Measurements from ENCODE around the gene TUBD1. TPM values are rescaled to one million over a fixed set of nuclear protein-coding genes. Genes with fewer than 3 reads are reported as not detected.

The TUBD1 gene
- polyA plus RNA-seq, 3 donors, result 2.9 to 7.3 (median 3.9) TPM

GRCh38 chr17:59814276-59814675, 78.5 kb downstream of the TUBD1 start:
- Histone ChIP-seq H3K9me3 (replicated peaks in 1 of 2; ENCODE audit: control insufficient read depth in 1 of 2, insufficient read depth in 1 of 2, low read length in 2 of 2) (no peaks in the 10 kb centered on the region), H4K20me1 (ENCODE audit: insufficient read depth, low read length) (no peaks in the 10 kb centered on the region), H3K4me2 (replicated peaks; ENCODE audit: extremely low read depth, low read length, poor library complexity, severe bottlenecking) (no peak overlapping the region), H3K9ac (ENCODE audit: insufficient read depth, low read length, poor library complexity, severe bottlenecking) (no peak overlapping the region), H3K27me3 (ENCODE audit: control insufficient read depth in 2 of 2, insufficient read depth in 2 of 2, low read length in 2 of 2) (no peaks in the 10 kb centered on the region), H3K27ac (ENCODE audit: low read depth in 1 of 2, low read length in 2 of 2) (peak overlapping the region in 1 of 2 donors; percentile 49), H3K36me3 (replicated peaks in 1 of 2; ENCODE audit: control insufficient read depth in 1 of 2, insufficient read depth in 2 of 2, low read length in 2 of 2) (peaks cover 56 to 78% of the 10 kb centered on the region in 2 donors), H3K79me2 (ENCODE audit: insufficient read depth, low read length) (peaks cover 19% of the 10 kb centered on the region), H2AFZ (ENCODE audit: insufficient read depth, low read depth, low read length, poor library complexity, severe bottlenecking) (no peak overlapping the region), H3K4me1 (ENCODE audit: control insufficient read depth in 1 of 2, insufficient read depth in 2 of 2, low read length in 2 of 2) (peaks cover 20 to 27% of the 10 kb centered on the region in 2 donors), H3K4me3 (replicated peaks in 1 of 3; ENCODE audit: low read depth in 2 of 3, low read length in 3 of 3) (no peak overlapping the region)
- Mint-ChIP-seq H3K36me3 (peaks cover 40 to 72% of the 10 kb centered on the region in 2 donors), H3K4me3 (no peak overlapping the region), H3K9me3 (peaks cover 0 to 3% (median 0%) of the 10 kb centered on the region in 7 donors), H3K27ac (peak overlapping the region in 4 of 7 donors; percentile 29 to 87 (median 52)), H3K27me3 (ENCODE audit: low read depth in 3 of 3) (peaks cover 0 to 6% (median 0%) of the 10 kb centered on the region in 3 donors), H3K4me1 (peaks cover 30% of the 10 kb centered on the region)
- DNase-seq, result no peak
- intact Hi-C loops (cut with micrococcal nuclease), result no loop called here
- WGBS (ENCODE audit: insufficient coverage), result no CpG with 5 or more reads among the region's 1 CpG
- no peak for TF ChIP-seq CTCF (IDR thresholded peaks at IDR 0.05)

DNA sequence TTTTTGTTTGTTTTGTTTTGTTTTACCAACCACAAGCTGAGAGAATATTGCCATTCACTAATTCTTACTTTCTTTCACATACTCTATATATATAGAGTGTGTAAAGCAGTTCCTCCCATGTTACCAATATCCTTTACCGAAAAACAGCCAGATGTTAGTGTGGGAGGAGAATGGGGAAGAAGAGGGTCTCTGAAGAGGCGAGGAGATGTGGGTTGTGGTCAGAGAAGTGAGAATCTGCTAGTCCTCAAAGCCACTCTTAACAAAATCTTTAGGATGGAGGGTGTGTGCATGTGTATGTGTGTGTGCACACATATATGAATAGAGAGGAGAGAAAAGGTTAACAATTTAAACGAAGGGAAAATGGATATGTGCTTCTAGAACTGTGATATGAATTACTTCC, 80.6 kb downstream of the TUBD1 start:
- Histone ChIP-seq H3K4me3 (replicated peaks in 1 of 3; ENCODE audit: low read depth in 2 of 3, low read length in 3 of 3) (no peak overlapping the region), H3K9me3 (replicated peaks in 1 of 2; ENCODE audit: control insufficient read depth in 1 of 2, insufficient read depth in 1 of 2, low read length in 2 of 2) (no peaks in the 10 kb centered on the region), H3K79me2 (ENCODE audit: insufficient read depth, low read length) (peaks cover 38% of the 10 kb centered on the region), H3K36me3 (replicated peaks in 1 of 2; ENCODE audit: control insufficient read depth in 1 of 2, insufficient read depth in 2 of 2, low read length in 2 of 2) (peaks cover 41 to 70% of the 10 kb centered on the region in 2 donors), H3K4me2 (replicated peaks; ENCODE audit: extremely low read depth, low read length, poor library complexity, severe bottlenecking) (no peak overlapping the region), H3K9ac (ENCODE audit: insufficient read depth, low read length, poor library complexity, severe bottlenecking) (no peak overlapping the region), H3K4me1 (ENCODE audit: control insufficient read depth in 1 of 2, insufficient read depth in 2 of 2, low read length in 2 of 2) (peaks cover 27 to 47% of the 10 kb centered on the region in 2 donors), H4K20me1 (ENCODE audit: insufficient read depth, low read length) (no peaks in the 10 kb centered on the region), H2AFZ (ENCODE audit: insufficient read depth, low read depth, low read length, poor library complexity, severe bottlenecking) (no peak overlapping the region), H3K27me3 (ENCODE audit: control insufficient read depth in 2 of 2, insufficient read depth in 2 of 2, low read length in 2 of 2) (no peaks in the 10 kb centered on the region), H3K27ac (ENCODE audit: low read depth in 1 of 2, low read length in 2 of 2) (no peak overlapping the region)
- no peak for DNase-seq
- no peak for TF ChIP-seq CTCF (IDR thresholded peaks at IDR 0.05)
- no CpG with 5 or more reads among the region's 3 CpGs for WGBS (ENCODE audit: insufficient coverage)
- Mint-ChIP-seq H3K9me3 (peaks cover 0 to 3% (median 0%) of the 10 kb centered on the region in 7 donors), H3K27me3 (ENCODE audit: low read depth in 3 of 3) (peaks cover 0 to 6% (median 0%) of the 10 kb centered on the region in 3 donors), H3K36me3 (peaks cover 45 to 78% of the 10 kb centered on the region in 2 donors), H3K4me1 (peaks cover 41% of the 10 kb centered on the region), H3K4me3 (no peak overlapping the region), H3K27ac (peak overlapping the region in 4 of 7 donors; percentile 3 to 83 (median 50))
- intact Hi-C loops (cut with micrococcal nuclease), result no loop called here
